Neural cell (in vitro differentiated cells): ENCODE measurements around the gene NRG2.

Experiments
- EZH2 ChIP-seq: fragments of 200-600, 300-800 bp; shearing (Covaris generic), sonication (generic); IDR thresholded peaks from 2 replicates; pipeline ENCODE4 v1.6.1; 2014; ENCODE audit warnings: antibody characterized with exemption, low read length, borderline replicate concordance, mild to moderate bottlenecking; ENCODE audit not compliant: insufficient read depth, poor library complexity, severe bottlenecking
- TF ChIP-seq, protein P1 (sequence below): fragments of 450-650 bp; IDR thresholded peaks from 2 replicates; pipeline ENCODE4 v1.5.1; 2014; ENCODE audit warnings: antibody characterized with exemption, mild to moderate bottlenecking, moderate library complexity; ENCODE audit not compliant: poor library complexity, severe bottlenecking

DNA sequence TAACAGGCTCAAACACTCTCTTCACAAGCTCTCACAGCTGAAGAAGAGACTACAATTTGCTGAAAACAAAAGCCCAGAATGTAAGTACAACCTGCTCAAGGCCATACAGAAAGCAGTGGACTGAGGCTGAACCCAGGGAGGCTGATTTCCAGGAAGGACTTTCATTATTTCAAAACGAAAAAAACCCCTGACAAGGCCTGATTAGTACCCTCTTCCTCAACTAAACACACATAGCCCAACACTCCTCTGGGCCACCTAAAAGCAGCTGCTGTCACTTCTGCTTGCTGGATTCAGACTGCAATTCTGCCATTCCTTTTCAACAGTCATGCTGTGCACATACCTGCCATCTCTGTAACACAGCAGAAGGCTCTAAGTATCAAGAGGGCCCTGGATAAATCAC, 18.2 kb downstream of the NRG2 start:
- TF ChIP-seq, protein P1, sequence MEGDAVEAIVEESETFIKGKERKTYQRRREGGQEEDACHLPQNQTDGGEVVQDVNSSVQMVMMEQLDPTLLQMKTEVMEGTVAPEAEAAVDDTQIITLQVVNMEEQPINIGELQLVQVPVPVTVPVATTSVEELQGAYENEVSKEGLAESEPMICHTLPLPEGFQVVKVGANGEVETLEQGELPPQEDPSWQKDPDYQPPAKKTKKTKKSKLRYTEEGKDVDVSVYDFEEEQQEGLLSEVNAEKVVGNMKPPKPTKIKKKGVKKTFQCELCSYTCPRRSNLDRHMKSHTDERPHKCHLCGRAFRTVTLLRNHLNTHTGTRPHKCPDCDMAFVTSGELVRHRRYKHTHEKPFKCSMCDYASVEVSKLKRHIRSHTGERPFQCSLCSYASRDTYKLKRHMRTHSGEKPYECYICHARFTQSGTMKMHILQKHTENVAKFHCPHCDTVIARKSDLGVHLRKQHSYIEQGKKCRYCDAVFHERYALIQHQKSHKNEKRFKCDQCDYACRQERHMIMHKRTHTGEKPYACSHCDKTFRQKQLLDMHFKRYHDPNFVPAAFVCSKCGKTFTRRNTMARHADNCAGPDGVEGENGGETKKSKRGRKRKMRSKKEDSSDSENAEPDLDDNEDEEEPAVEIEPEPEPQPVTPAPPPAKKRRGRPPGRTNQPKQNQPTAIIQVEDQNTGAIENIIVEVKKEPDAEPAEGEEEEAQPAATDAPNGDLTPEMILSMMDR, result no peak
- no peak for TF ChIP-seq EZH2
